ENCODE measurements around the gene TULP1.

Gene TULP1

GRCh38 chr6:35461270-35461669, 51.4 kb downstream of the TULP1 start:
- H3K4me3 ChIP-seq (ENCODE audit: low read depth, low read length) = no peak overlapping the region
- in situ Hi-C loops (cut with HindIII; ENCODE audit: low sequenced_read_pairs) = no loop called here
- DNase-seq (ENCODE audit: low read depth, low spot score) = no peak
- TF ChIP-seq CTCF (IDR thresholded peaks at IDR 0.05; ENCODE audit: low read depth, low read length) = no peak

GRCh38 chr6:35457907-35458306, 54.8 kb downstream of the TULP1 start:
- no peak for DNase-seq (ENCODE audit: low read depth, low spot score)
- in situ Hi-C loops (cut with HindIII; ENCODE audit: low sequenced_read_pairs) = no loop called here
- no peak overlapping the region for H3K4me3 ChIP-seq (ENCODE audit: low read depth, low read length)
- TF ChIP-seq CTCF (IDR thresholded peaks at IDR 0.05; ENCODE audit: low read depth, low read length) = no peak

- DNase-seq (ENCODE audit: low read depth, low spot score) = no peak
- in situ Hi-C loops (cut with HindIII; ENCODE audit: low sequenced_read_pairs) = no loop called here
Measured at GRCh38 chr6:35454391-35455110, 58.1 kb downstream of the TULP1 start.

GRCh38 chr6:35453236-35453635, 59.5 kb downstream of the TULP1 start:
- in situ Hi-C loops (cut with HindIII; ENCODE audit: low sequenced_read_pairs) = no loop called here
- no peak for DNase-seq (ENCODE audit: low read depth, low spot score)
- peak overlapping the region; percentile 44 for H3K4me3 ChIP-seq (ENCODE audit: low read depth, low read length)
- no peak for TF ChIP-seq CTCF (IDR thresholded peaks at IDR 0.05; ENCODE audit: low read depth, low read length)

More at GRCh38 chr6:35454391-35455110, 58.1 kb downstream of the TULP1 start:
- H3K4me3 ChIP-seq (ENCODE audit: low read depth, low read length) = no peak overlapping the region
- TF ChIP-seq CTCF (IDR thresholded peaks at IDR 0.05; ENCODE audit: low read depth, low read length) = no peak

- DNase-seq (ENCODE audit: low read depth, low spot score) = peak; percentile 93
- TF ChIP-seq CTCF (IDR thresholded peaks at IDR 0.05; ENCODE audit: low read depth, low read length) = no peak
- in situ Hi-C loops (cut with HindIII; ENCODE audit: low sequenced_read_pairs) = no loop called here
- H3K4me3 ChIP-seq (ENCODE audit: low read depth, low read length) = peak within 1 kb of the TSS; percentile 44
Measured at GRCh38 chr6:35452183-35453090, 60.3 kb downstream of the TULP1 start, which contains the start of gene FANCE. TSS of gene FANCE (plus strand) at chr6:35452338. CDS start at chr6:35452546, 208 bp downstream.

- peak overlapping the region; percentile 44 for H3K4me3 ChIP-seq (ENCODE audit: low read depth, low read length)
- TF ChIP-seq CTCF (IDR thresholded peaks at IDR 0.05; ENCODE audit: low read depth, low read length) = no peak
- no peak for DNase-seq (ENCODE audit: low read depth, low spot score)
- in situ Hi-C loops (cut with HindIII; ENCODE audit: low sequenced_read_pairs) = no loop called here
Measured at GRCh38 chr6:35451354-35452182, 61.1 kb downstream of the TULP1 start.

Data from astrocyte of the spinal cord (primary cell).